K562 (cell line): ENCODE measurements around the gene CSKMT. TPM values are rescaled to one million over a fixed set of nuclear protein-coding genes. Genes with fewer than 3 reads are reported as not detected.

ENCODE experiments used
- ZBTB40 ChIP-seq, 2 experiments: fragments of 450-650 bp in 1 of 2; sonication (generic) in 1 of 2; formaldehyde crosslinking in 1 of 2; IDR thresholded peaks; 2 replicates each; pipeline versions ENCODE4 v1.7.1 to v1.9.0; 2016 to 2022; ENCODE audit warnings: inconsistent platforms in 1 of 2, mild to moderate bottlenecking in 1 of 2, missing genetic modification reagents in 1 of 2
- polyA plus RNA-seq, 8 experiments: library from polyadenylated mRNA; depleted of rRNA in 4 of 8; stranded (reverse) in 5 of 8; unstranded in 3 of 8; fragments of >200 nt; fragmentation: Nextera tagmentation in 2 of 8; fragmentation: Illumina TruSeq in 1 of 8; extraction: Ambion mirVana in 2 of 8; extraction: Trizol in 1 of 8; gene quantifications; 2 replicates each; pipeline versions ENCODE4 v1.2.1 to v1.2.3, GENCODE V29; 2011 to 2014; ENCODE audit warnings: inconsistent platforms in 1 of 8, missing spikeins in 1 of 8
- total RNA-seq, 7 experiments: library from RNA; depleted of rRNA in 6 of 7; stranded (reverse); fragments of >200 nt in 6 of 7; fragmentation: Illumina TruSeq in 2 of 7; extraction: Trizol in 2 of 7; gene quantifications; 2 replicates each; pipeline versions ENCODE4 v1.2.1 to v1.2.3, GENCODE V29; 2011 to 2021; ENCODE audit warnings: low replicate concordance in 1 of 7

CSKMT gene
- total and polyA plus RNA-seq, 9 of the 15 experiments (the other 6 are each of a cell fraction or from before 2014, with no cell fraction given): 10.3 to 108 (median 27.2) TPM

DNA sequence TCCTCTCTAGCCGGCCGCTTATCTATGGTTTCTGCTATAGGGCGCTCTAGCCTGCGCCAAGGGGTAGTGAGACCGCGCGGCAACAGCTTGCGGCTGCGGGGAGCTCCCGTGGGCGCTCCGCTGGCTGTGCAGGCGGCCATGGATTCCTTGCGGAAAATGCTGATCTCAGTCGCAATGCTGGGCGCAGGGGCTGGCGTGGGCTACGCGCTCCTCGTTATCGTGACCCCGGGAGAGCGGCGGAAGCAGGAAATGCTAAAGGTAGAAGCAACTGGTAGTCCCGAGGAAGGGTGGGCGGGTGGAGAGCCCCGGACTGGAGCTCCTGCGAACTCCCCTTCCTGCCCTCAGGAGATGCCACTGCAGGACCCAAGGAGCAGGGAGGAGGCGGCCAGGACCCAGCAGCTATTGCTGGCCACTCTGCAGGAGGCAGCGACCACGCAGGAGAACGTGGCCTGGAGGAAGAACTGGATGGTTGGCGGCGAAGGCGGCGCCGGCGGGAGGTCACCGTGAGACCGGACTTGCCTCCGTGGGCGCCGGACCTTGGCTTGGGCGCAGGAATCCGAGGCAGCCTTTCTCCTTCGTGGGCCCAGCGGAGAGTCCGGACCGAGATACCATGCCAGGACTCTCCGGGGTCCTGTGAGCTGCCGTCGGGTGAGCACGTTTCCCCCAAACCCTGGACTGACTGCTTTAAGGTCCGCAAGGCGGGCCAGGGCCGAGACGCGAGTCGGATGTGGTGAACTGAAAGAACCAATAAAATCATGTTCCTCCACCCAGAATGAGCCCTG is 6.7 kb downstream of the CSKMT start, which contains the start of the genes LBHD1 and UQCC3 (continued):
- TF ChIP-seq ZBTB40 (IDR thresholded peaks at IDR 0.05): peak; percentile 76
- no peak for TF ChIP-seq ZBTB40 (CRISPR knock-in tag; IDR thresholded peaks at IDR 0.05)
- TF ChIP-seq, all 486 proteins: peak for 150
